Stimulated activated CD4-positive, alpha-beta T cell treated with anti-CD3 and anti-CD28 coated beads, Interleukin-4, amount 100 ng/mL, for 48 hours (primary cell): Measurements from ENCODE around the gene SRPK3.
A peak's percentile ranks its signal among the peaks of the same experiment; 100 is the strongest.
"Not testable (repeated sequence)": the region's sequence is repeated elsewhere in the genome, so short reads cannot be mapped to it uniquely, and the experiment has no call there.

Experiments used
- DNase-seq, 2 donors: peaks; one replicate each; pipeline ENCODE4 v3.0.0-alpha.2; 2020; ENCODE audit warnings: low read depth in 2 of 2

SRPK3 gene

DNA sequence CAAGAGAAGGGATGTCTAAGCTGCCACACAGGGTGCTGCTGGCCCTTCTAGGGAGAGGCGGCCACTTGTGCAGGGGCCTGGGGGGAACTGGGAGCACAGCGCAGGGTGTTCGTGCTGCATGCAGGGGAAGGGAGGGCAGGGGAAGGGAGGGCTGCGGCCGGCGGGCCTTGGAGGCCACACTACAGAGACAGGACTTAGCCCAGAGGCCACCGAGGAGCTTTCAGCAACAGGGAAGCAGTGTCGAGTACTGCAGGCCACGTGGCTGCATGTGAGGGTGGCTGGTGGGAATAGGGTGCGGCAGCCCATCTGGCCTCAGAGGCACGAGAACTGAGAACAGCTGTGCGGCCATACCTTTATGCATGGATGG, 35.8 kb upstream of the SRPK3 start:
- not testable (repeated sequence) for DNase-seq

- DNase-seq: no peak
Observed at GRCh38 chrX:153746359-153746758, 34.5 kb upstream of the SRPK3 start.

GRCh38 chrX:153746991-153747390, 33.9 kb upstream of the SRPK3 start:
- not testable (repeated sequence) for DNase-seq

- not testable (repeated sequence) for DNase-seq
Observed at GRCh38 chrX:153749017-153749416, 31.8 kb upstream of the SRPK3 start.

DNA sequence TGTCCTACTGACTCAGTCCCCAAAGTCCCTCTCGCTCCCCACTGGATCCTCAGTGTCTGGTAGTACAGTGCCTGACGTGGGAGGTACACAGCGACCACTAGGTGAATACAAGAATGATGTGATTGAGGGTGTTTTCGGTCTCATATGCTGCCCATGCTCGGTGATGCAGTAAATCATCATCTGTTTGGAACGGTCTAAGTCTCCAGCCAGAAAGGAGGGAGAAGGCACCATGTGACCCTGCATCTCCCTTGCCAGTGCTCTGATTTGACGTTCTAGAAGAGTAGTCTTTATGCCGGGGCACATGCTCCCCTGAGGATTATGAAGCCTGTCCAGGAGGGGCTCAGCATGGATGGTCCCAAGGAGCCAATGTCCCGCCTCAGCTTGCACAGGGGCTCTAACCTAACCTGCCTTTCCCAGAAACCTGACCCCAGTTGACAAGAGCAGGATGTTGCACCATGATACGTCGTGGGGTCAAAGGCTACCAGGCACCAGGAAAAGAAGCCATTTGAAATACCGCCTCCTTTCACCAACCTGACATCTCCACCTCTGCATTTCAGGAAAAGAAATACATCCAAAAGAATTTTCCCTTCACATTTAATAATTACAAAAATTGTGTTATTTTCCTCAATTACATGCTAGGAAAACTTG, 30.6 kb upstream of the SRPK3 start:
- DNase-seq: no peak

GRCh38 chrX:153755136-153755535, 25.7 kb upstream of the SRPK3 start:
- no peak for DNase-seq

GRCh38 chrX:153761863-153762262, 19.0 kb upstream of the SRPK3 start:
- DNase-seq: no peak

DNA sequence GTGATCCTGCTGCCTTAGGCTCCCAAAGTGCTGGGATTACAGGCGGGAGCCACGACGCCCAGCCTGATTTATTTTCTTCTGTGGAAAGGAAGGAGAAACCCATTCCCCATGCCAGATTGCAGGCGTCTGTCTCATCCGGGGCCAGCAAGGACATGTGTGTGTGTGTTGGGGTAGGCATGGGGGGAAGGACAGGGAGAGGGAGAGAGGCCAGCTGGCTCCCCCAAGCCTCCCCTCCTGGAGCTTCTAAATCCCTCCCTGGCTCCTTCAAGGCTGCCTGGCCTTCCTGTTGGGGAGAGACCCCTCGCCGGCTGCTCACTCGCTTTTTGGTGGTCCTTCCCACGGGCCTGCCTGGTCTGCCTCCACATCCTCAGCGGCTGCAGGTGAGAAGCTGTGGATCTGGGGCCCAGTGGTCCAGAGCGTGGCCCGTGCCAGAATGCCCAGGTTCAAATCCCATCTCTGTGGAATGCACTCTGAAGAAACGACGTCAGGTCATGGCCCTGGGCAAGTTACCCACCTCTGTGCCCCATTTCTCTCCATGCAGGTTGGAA, 18.1 kb upstream of the SRPK3 start:
- no peak for DNase-seq

GRCh38 chrX:153763298-153763932, 17.4 kb upstream of the SRPK3 start:
- DNase-seq: no peak

GRCh38 chrX:153763989-153764755, 16.7 kb upstream of the SRPK3 start, which contains the start of gene PLXNB3:
Gene PLXNB3 (plus strand): TSS chrX:153764249. CDS start chrX:153765536, 1,287 bp downstream.
- DNase-seq: peak; percentile 60 to 68

GRCh38 chrX:153764786-153765137, 16.1 kb upstream of the SRPK3 start:
- DNase-seq: no peak

- no peak for DNase-seq
Observed at GRCh38 chrX:153765138-153766079, 15.4 kb upstream of the SRPK3 start.

- peak in 1 of 2 donors; percentile 30 for DNase-seq
Observed at GRCh38 chrX:153766098-153766817, 14.6 kb upstream of the SRPK3 start.

DNA sequence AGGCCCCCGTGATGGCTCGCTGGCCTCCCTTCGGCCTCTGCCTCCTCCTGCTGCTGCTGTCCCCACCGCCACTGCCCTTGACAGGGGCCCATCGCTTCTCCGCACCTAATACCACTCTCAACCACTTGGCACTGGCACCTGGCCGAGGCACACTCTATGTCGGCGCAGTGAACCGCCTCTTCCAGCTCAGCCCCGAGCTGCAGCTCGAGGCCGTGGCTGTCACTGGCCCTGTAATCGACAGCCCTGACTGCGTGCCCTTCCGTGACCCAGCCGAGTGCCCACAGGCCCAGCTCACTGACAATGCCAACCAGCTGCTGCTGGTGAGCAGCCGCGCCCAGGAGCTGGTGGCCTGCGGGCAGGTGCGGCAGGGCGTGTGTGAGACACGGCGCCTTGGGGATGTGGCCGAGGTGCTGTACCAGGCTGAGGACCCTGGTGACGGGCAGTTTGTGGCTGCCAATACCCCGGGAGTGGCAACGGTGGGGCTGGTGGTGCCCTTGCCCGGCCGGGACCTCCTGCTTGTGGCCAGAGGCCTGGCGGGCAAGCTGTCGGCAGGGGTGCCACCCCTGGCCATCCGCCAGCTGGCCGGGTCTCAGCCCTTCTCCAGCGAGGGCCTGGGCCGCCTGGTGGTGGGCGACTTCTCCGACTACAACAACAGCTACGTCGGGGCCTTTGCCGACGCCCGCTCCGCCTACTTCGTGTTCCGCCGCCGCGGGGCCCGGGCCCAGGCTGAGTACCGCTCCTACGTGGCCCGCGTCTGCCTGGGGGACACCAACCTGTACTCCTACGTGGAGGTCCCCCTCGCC, 13.8 kb upstream of the SRPK3 start:
- DNase-seq: no peak

DNA sequence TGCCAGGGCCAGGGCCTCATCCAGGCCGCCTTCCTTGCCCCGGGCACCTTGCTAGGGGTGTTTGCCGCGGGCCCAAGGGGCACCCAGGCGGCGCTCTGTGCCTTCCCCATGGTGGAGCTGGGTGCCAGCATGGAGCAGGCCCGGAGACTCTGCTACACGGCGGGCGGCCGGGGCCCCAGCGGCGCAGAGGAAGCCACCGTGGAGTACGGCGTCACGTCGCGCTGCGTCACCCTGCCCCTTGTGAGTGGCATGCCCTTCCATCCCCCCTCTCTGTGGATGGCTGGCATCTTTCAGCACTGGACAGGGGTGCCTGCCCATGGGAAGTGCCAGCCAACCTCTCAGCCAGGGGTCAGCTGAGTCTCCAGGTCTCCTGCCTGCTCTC, 13.2 kb upstream of the SRPK3 start:
- DNase-seq: no peak

- DNase-seq: no peak
Observed at GRCh38 chrX:153768311-153769157, 12.3 kb upstream of the SRPK3 start.

GRCh38 chrX:153769158-153769864, 11.5 kb upstream of the SRPK3 start:
- no peak for DNase-seq

DNA sequence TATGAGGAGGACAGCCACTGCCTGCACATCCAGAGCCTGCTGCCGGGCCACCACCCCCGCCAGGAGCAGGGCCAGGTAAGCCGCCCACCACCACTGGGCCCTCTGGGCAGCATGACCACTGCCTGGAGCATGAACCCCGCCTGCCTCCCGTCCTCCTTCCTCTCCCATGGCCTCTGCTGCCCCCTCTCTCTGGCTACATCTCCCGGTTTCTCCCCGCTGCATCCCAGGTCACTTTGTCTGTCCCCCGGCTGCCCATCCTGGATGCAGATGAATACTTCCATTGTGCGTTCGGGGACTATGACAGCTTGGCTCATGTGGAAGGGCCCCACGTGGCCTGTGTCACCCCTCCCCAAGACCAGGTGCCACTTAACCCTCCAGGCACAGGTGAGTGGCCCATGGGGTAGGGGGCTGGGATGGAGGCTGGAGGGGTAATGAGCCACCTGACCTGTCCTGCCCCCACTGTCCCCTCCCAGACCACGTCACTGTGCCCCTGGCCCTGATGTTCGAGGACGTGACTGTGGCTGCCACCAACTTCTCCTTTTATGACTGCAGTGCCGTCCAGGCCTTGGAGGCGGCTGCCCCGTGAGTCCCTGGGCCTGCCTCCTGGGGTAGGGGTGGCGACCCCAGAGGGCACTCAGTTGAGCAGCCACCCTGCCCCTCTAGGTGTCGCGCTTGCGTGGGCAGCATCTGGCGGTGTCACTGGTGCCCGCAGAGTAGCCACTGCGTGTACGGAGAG, 10.8 kb upstream of the SRPK3 start:
- DNase-seq: no peak
